ENCODE results near the gene TMEM205. TPM values are rescaled to one million over a fixed set of nuclear protein-coding genes. Genes with fewer than 3 reads are reported as not detected.
A peak's percentile ranks its signal among the peaks of the same experiment; 100 is the strongest.

The TMEM205 gene
- total RNA-seq, 1 donor from 2014 or later, result 34.8 TPM

GRCh38 chr19:11295665-11296245 lies 50.3 kb downstream of the TMEM205 start, which contains the start of gene TSPAN16:
TSS of gene TSPAN16 (plus strand) at chr19:11296160. CDS start at chr19:11296298, 138 bp downstream.
- Mint-ChIP-seq H3K27me3 (ENCODE audit: low read depth) (no peaks in the 10 kb centered on the region), H3K4me1 (peaks cover 9% of the 10 kb centered on the region), H3K4me3 (no peak within 1 kb of the TSS), H3K9me3 (no peaks in the 10 kb centered on the region), H3K36me3 (ENCODE audit: low read depth) (no peaks in the 10 kb centered on the region), H3K27ac (ENCODE audit: unreplicated experiment) (no peak within 1 kb of the TSS)
- TF ChIP-seq CTCF (conservative IDR thresholded peaks at IDR 0.05), result no peak
- no peak for DNase-seq (ENCODE audit: low read depth, low spot score)

DNA sequence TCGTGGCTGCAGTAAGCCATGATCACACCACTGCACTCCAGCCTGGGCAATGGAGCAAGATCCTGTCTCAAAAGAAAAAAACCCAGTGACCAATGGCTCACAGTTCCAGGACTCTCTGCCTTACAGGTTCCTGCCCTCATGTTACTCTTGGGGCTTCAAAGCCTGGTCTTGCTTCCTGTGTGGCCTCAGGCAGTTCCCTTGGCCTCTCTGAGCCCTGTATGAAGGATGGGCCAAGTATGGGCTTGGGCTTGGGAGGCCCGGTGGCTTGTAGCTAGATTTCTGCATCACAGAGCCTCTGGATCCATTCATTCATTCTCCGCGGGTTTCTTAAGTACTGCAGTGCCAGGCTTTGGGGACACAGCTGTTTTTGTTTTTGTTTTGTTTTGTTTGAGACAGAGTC lies 50.9 kb downstream of the TMEM205 start:
- Mint-ChIP-seq H3K27ac (ENCODE audit: unreplicated experiment) (no peak overlapping the region), H3K9me3 (no peaks in the 10 kb centered on the region), H3K27me3 (ENCODE audit: low read depth) (no peaks in the 10 kb centered on the region), H3K36me3 (ENCODE audit: low read depth) (no peaks in the 10 kb centered on the region), H3K4me1 (peaks cover 9% of the 10 kb centered on the region), H3K4me3 (no peak overlapping the region)
- DNase-seq (ENCODE audit: low read depth, low spot score), result no peak
- TF ChIP-seq CTCF (conservative IDR thresholded peaks at IDR 0.05), result no peak

DNA sequence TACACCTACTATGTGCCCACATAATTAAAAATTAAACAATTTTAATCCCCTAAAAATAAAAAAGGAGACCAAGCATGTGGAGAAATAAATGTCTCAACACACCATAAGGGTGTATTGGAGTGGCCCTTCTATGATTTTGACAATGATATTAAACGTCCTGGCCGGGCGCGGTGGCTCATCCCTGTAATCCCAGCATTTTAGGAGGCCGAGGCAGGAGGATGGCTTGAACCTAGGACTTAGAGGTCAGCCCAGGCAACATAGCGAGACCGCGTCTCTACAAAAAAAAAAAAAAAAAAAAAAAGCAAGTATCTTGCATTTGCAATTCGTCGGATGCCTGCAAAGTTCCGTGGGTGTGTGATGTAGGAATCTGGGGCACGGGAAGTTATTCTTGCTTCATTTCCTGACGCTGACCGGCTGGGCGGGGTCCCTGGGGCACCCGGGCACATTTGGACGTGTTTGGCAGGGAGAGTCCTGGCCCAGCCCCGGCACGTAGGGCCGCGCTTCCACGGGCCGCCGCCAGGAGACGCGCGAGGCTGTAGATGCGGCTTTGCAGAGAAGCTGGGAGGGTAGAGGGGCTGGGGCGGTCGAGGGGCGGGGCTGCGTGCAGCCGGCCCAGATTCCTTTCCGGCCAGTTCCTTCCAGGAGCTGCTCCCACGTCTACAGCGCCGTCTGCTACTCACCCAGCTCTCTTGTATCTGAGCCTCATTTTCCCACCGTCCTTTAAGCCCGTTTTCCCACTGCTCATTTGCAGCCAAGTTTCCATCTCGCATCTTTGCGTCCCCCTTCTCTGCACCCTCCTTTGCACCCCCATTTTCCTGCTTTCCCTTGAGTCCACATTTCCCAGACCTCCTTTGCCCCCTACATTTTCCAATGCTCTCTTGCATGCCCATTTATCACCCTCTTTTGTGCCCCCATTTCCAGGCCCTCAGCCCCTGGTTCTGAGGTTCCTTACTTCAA lies 52.4 kb downstream of the TMEM205 start:
- Mint-ChIP-seq H3K4me3 (peak overlapping the region; percentile 68), H3K27ac (ENCODE audit: unreplicated experiment) (no peak overlapping the region), H3K36me3 (ENCODE audit: low read depth) (no peaks in the 10 kb centered on the region), H3K9me3 (no peaks in the 10 kb centered on the region), H3K4me1 (peaks cover 9% of the 10 kb centered on the region), H3K27me3 (ENCODE audit: low read depth) (no peaks in the 10 kb centered on the region)
- TF ChIP-seq CTCF (conservative IDR thresholded peaks at IDR 0.05), result peak; percentile 97
- peak; percentile 98 for DNase-seq (ENCODE audit: low read depth, low spot score)

Other genes with a start within 250 kb of the TMEM205 start
- 67.0 and 71.3 TPM in 2 replicates for gene SPC24, start 190.5 kb downstream of the TMEM205 start, total RNA-seq
- 32.1 and 34.2 TPM in 2 replicates for gene KANK2, start 148.7 kb downstream of the TMEM205 start, total RNA-seq
- gene ANGPTL8, start 106.6 kb downstream of the TMEM205 start, total RNA-seq, result not detected in 2 replicates
- 34.7 and 40.6 TPM in 2 replicates for gene DOCK6, start 83.7 kb downstream of the TMEM205 start, total RNA-seq
- gene TSPAN16, start 50.1 kb downstream of the TMEM205 start, total RNA-seq, result not detected in 2 replicates
- gene RAB3D, start 6.6 kb downstream of the TMEM205 start, total RNA-seq, result 15.1 and 15.4 TPM in 2 replicates
- 7.0 and 10.3 TPM in 2 replicates for gene CCDC159, start 251 bp upstream of the TMEM205 start, total RNA-seq
- 10.3 and 12.3 TPM in 2 replicates for gene PLPPR2, start 9.2 kb upstream of the TMEM205 start, total RNA-seq
- 2.9 and 3.5 TPM in 2 replicates for gene SWSAP1, start 28.4 kb upstream of the TMEM205 start, total RNA-seq
- 3.5 and 4.5 TPM in 2 replicates for gene EPOR, start 38.0 kb upstream of the TMEM205 start, total RNA-seq
- 0.30 and 0.55 TPM in 2 replicates for gene RGL3, start 73.0 kb upstream of the TMEM205 start, total RNA-seq
- gene ODAD3, start 88.9 kb upstream of the TMEM205 start, total RNA-seq, result 2.2 and 3.1 TPM in 2 replicates
- gene PRKCSH, start 89.4 kb upstream of the TMEM205 start, total RNA-seq, result 388 and 391 TPM in 2 replicates
- gene ELAVL3, start 134.8 kb upstream of the TMEM205 start, total RNA-seq, result 39.7 and 42.8 TPM in 2 replicates
- 17.9 and 19.0 TPM in 2 replicates for gene ZNF653, start 159.6 kb upstream of the TMEM205 start, total RNA-seq
- 46.0 and 49.4 TPM in 2 replicates for gene ECSIT, start 182.9 kb upstream of the TMEM205 start, total RNA-seq
- gene CNN1, start 192.6 kb upstream of the TMEM205 start, total RNA-seq, result 1.6 and 1.8 TPM in 2 replicates
- 69.8 and 70.0 TPM in 2 replicates for gene ELOF1, start 213.0 kb upstream of the TMEM205 start, total RNA-seq
- gene ACP5, start 231.4 kb upstream of the TMEM205 start, total RNA-seq, result 1.2 and 2.5 TPM in 2 replicates

Data from neural crest cell (in vitro differentiated cells).